PC-3 (cell line): Measurements from ENCODE around the gene FLT1.

Source experiments
- EZH2 ChIP-seq: fragments of 300-600 bp; sonication (generic); IDR thresholded peaks from one replicate; pipeline ENCODE4 v1.6.1; 2017; ENCODE audit warnings: antibody characterized with exemption, mild to moderate bottlenecking, low read length; ENCODE audit not compliant: unreplicated experiment
- EZH2phosphoT487 ChIP-seq: fragments of 300-600 bp; sonication (generic); IDR thresholded peaks from 2 replicates; pipeline ENCODE4 v1.6.1; 2018; ENCODE audit warnings: mild to moderate bottlenecking, antibody characterized with exemption, low read length, borderline replicate concordance
- TF ChIP-seq, protein P1 (sequence below): fragments of 300-600 bp; sonication (generic); conservative IDR thresholded peaks from 2 replicates; pipeline ENCODE4 v1.5.1; 2017; ENCODE audit warnings: antibody characterized with exemption, low read depth, mild to moderate bottlenecking, low read length

DNA sequence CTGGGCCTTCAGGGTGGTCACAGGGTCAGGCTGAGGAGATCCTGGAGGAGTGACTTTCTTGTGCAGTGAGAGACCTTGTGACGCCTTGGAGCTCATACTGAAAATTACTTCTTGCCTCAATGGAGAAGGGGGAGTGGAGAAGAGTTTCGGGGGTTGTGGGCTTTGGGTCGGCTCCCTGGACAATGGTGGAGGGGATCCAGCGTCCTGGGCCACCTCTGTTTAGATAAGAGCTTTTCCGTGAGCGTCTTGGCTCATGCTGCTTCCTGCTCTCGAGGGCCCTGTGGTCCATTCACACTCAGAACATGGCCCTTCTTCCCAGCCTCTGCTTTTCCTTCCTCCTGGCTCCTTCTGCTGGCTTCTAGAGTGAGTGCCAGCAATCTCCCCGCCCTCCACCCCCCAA is 81.9 kb downstream of the FLT1 start:
- TF ChIP-seq, protein P1, sequence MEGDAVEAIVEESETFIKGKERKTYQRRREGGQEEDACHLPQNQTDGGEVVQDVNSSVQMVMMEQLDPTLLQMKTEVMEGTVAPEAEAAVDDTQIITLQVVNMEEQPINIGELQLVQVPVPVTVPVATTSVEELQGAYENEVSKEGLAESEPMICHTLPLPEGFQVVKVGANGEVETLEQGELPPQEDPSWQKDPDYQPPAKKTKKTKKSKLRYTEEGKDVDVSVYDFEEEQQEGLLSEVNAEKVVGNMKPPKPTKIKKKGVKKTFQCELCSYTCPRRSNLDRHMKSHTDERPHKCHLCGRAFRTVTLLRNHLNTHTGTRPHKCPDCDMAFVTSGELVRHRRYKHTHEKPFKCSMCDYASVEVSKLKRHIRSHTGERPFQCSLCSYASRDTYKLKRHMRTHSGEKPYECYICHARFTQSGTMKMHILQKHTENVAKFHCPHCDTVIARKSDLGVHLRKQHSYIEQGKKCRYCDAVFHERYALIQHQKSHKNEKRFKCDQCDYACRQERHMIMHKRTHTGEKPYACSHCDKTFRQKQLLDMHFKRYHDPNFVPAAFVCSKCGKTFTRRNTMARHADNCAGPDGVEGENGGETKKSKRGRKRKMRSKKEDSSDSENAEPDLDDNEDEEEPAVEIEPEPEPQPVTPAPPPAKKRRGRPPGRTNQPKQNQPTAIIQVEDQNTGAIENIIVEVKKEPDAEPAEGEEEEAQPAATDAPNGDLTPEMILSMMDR: no peak
- TF ChIP-seq EZH2phosphoT487 (no peak), EZH2 (no peak)
